Measurements from ENCODE around the gene LRRC26. TPM values are rescaled to one million over a fixed set of nuclear protein-coding genes. Genes with fewer than 3 reads are reported as not detected.

LRRC26 gene
- total RNA-seq, 1 experiment from 2014 or later, result not detected

- CTCF ChIA-PET, result no interaction called here
These were observed 1.9 kb downstream of the LRRC26 start for GRCh38 chr9:137167747-137168572.

GRCh38 chr9:137167277-137167746, 2.5 kb downstream of the LRRC26 start:
- no peak overlapping the region for H3K27ac ChIP-seq (ENCODE audit: low read depth, low read length, poor library complexity, severe bottlenecking)
- peaks cover 9% of the 10 kb centered on the region for H3K4me1 ChIP-seq (ENCODE audit: insufficient read depth, low read length, poor library complexity, severe bottlenecking)
- no peaks in the 10 kb centered on the region for H3K36me3 ChIP-seq (ENCODE audit: insufficient read depth, low read length, poor library complexity, severe bottlenecking)
- ChIA-PET POLR2A (ENCODE audit: low non-redundant PET) (no interaction called here), CTCF (no interaction called here)
- no peaks in the 10 kb centered on the region for H3K9me3 ChIP-seq (ENCODE audit: low read depth, low read length, poor library complexity, severe bottlenecking)
- peaks cover 89% of the 10 kb centered on the region for H3K27me3 ChIP-seq (replicated peaks; ENCODE audit: insufficient read depth, low read depth, low read length, poor library complexity)
- TF ChIP-seq EZH2 (IDR thresholded peaks at IDR 0.05; ENCODE audit: borderline replicate concordance, low read depth, low read length, poor library complexity, severe bottlenecking), result no peak
- intact Hi-C loops (cut with micrococcal nuclease; ENCODE audit: unreplicated experiment), result no loop called here
- no peak for DNase-seq (ENCODE audit: low spot score)
- no TSS peak for BruUV-seq (replicated peaks)
- no peak overlapping the region for H3K4me3 ChIP-seq (ENCODE audit: low read depth, low read length, poor library complexity, severe bottlenecking)

More at GRCh38 chr9:137167747-137168572, 1.9 kb downstream of the LRRC26 start:
- TF ChIP-seq EZH2 (IDR thresholded peaks at IDR 0.05; ENCODE audit: borderline replicate concordance, low read depth, low read length, poor library complexity, severe bottlenecking), result peak; percentile 84
- TF ChIP-seq CTCF (conservative IDR thresholded peaks at IDR 0.05; ENCODE audit: low read depth, low read length), result no peak
- no peak for DNase-seq (ENCODE audit: low spot score)
- Histone ChIP-seq H3K9me3 (ENCODE audit: low read depth, low read length, poor library complexity, severe bottlenecking) (no peaks in the 10 kb centered on the region), H3K27me3 (replicated peaks; ENCODE audit: insufficient read depth, low read depth, low read length, poor library complexity) (peaks cover 83% of the 10 kb centered on the region), H3K27ac (ENCODE audit: low read depth, low read length, poor library complexity, severe bottlenecking) (no peak overlapping the region), H3K4me3 (ENCODE audit: low read depth, low read length, poor library complexity, severe bottlenecking) (no peak overlapping the region), H3K36me3 (ENCODE audit: insufficient read depth, low read length, poor library complexity, severe bottlenecking) (no peaks in the 10 kb centered on the region), H3K4me1 (ENCODE audit: insufficient read depth, low read length, poor library complexity, severe bottlenecking) (peaks cover 2% of the 10 kb centered on the region)
- intact Hi-C loops (cut with micrococcal nuclease; ENCODE audit: unreplicated experiment), result no loop called here
- POLR2A ChIA-PET (ENCODE audit: low non-redundant PET), result no interaction called here
- no TSS peak for BruUV-seq (replicated peaks)

GRCh38 chr9:137166380-137167229, 3.2 kb downstream of the LRRC26 start:
- POLR2A ChIA-PET (ENCODE audit: low non-redundant PET), result no interaction called here
- no TSS peak for BruUV-seq (replicated peaks)
- no peak overlapping the region for H3K4me3 ChIP-seq (ENCODE audit: low read depth, low read length, poor library complexity, severe bottlenecking)
- CTCF ChIA-PET, result no interaction called here
- TF ChIP-seq EZH2 (IDR thresholded peaks at IDR 0.05; ENCODE audit: borderline replicate concordance, low read depth, low read length, poor library complexity, severe bottlenecking) (peak; percentile 35), CTCF (conservative IDR thresholded peaks at IDR 0.05; ENCODE audit: low read depth, low read length) (no peak)
- H3K27me3 ChIP-seq (replicated peaks; ENCODE audit: insufficient read depth, low read depth, low read length, poor library complexity), result peaks cover 96% of the 10 kb centered on the region
- no peaks in the 10 kb centered on the region for H3K9me3 ChIP-seq (ENCODE audit: low read depth, low read length, poor library complexity, severe bottlenecking)
- no peaks in the 10 kb centered on the region for H3K36me3 ChIP-seq (ENCODE audit: insufficient read depth, low read length, poor library complexity, severe bottlenecking)
- intact Hi-C loops (cut with micrococcal nuclease; ENCODE audit: unreplicated experiment), result no loop called here
- no peak for DNase-seq (ENCODE audit: low spot score)
- no peak overlapping the region for H3K27ac ChIP-seq (ENCODE audit: low read depth, low read length, poor library complexity, severe bottlenecking)
- peaks cover 15% of the 10 kb centered on the region for H3K4me1 ChIP-seq (ENCODE audit: insufficient read depth, low read length, poor library complexity, severe bottlenecking)

Data from A673 (cell line).